ENCODE data around the gene CYLD.

CYLD gene

GRCh38 chr16:50774405-50774804, 32.5 kb downstream of the CYLD start:
- Histone ChIP-seq H3K27me3 (ENCODE audit: insufficient read depth, low read length, poor library complexity) (no peaks in the 10 kb centered on the region), H3K27ac (ENCODE audit: low read length) (no peak overlapping the region), H3K4me1 (ENCODE audit: insufficient read depth, low read length) (no peaks in the 10 kb centered on the region), H4K20me1 (ENCODE audit: insufficient read depth, low read length) (peaks cover 3% of the 10 kb centered on the region; the same call in 1 of the 2 replicates), H3K9me3 (ENCODE audit: insufficient read depth, low read length, severe bottlenecking) (no peaks in the 10 kb centered on the region), H3K36me3 (ENCODE audit: insufficient read depth, low read length) (peaks cover 7% of the 10 kb centered on the region; the same call in 1 of the 2 replicates), H2AFZ (ENCODE audit: low read depth, low read length) (no peak overlapping the region), H3K79me2 (ENCODE audit: insufficient read depth, low read length) (no peaks in the 10 kb centered on the region), H3K4me3 (ENCODE audit: low read depth in 1 of 2, low read length in 2 of 2) (no peak overlapping the region), H3K4me2 (ENCODE audit: insufficient read depth, low read length) (no peak overlapping the region), H3K9ac (ENCODE audit: low read depth, low read length) (no peak overlapping the region)
- TF ChIP-seq EZH2 (IDR thresholded peaks at IDR 0.05; ENCODE audit: borderline replicate concordance, low read depth, low read length, severe bottlenecking) (no peak), CTCF (IDR thresholded peaks at IDR 0.05; ENCODE audit: borderline replicate concordance, extremely low read depth, low read length, poor library complexity, severe bottlenecking) (no peak)
- ATAC-seq (ENCODE audit: insufficient read depth, low read depth), result no peak
- DNase-seq, result no peak

- H2AFZ ChIP-seq (ENCODE audit: low read depth, low read length), result no peak overlapping the region
- H3K4me1 ChIP-seq (ENCODE audit: insufficient read depth, low read length), result no peaks in the 10 kb centered on the region
- DNase-seq (no peak), ATAC-seq (ENCODE audit: insufficient read depth, low read depth) (no peak)
- peaks cover 12% of the 10 kb centered on the region for H3K36me3 ChIP-seq (ENCODE audit: insufficient read depth, low read length)
- no peaks in the 10 kb centered on the region for H3K79me2 ChIP-seq (ENCODE audit: insufficient read depth, low read length)
- H3K27me3 ChIP-seq (ENCODE audit: insufficient read depth, low read length, poor library complexity), result no peaks in the 10 kb centered on the region
- H4K20me1 ChIP-seq (ENCODE audit: insufficient read depth, low read length), result peaks cover 3% of the 10 kb centered on the region; the same call in 1 of the 2 replicates
- H3K27ac ChIP-seq (ENCODE audit: low read length), result no peak overlapping the region
- H3K9ac ChIP-seq (ENCODE audit: low read depth, low read length), result no peak overlapping the region
- TF ChIP-seq EZH2 (IDR thresholded peaks at IDR 0.05; ENCODE audit: borderline replicate concordance, low read depth, low read length, severe bottlenecking), result no peak
- TF ChIP-seq CTCF (IDR thresholded peaks at IDR 0.05; ENCODE audit: borderline replicate concordance, extremely low read depth, low read length, poor library complexity, severe bottlenecking), result no peak
- no peak overlapping the region for H3K4me3 ChIP-seq (ENCODE audit: low read depth in 1 of 2, low read length in 2 of 2)
- no peak overlapping the region for H3K4me2 ChIP-seq (ENCODE audit: insufficient read depth, low read length)
- H3K9me3 ChIP-seq (ENCODE audit: insufficient read depth, low read length, severe bottlenecking), result no peaks in the 10 kb centered on the region
These were observed 33.1 kb downstream of the CYLD start for GRCh38 chr16:50774960-50775359.

GRCh38 chr16:50776037-50776436, 34.2 kb downstream of the CYLD start:
- no peaks in the 10 kb centered on the region for H3K9me3 ChIP-seq (ENCODE audit: insufficient read depth, low read length, severe bottlenecking)
- H3K36me3 ChIP-seq (ENCODE audit: insufficient read depth, low read length), result peaks cover 21% of the 10 kb centered on the region
- no peak overlapping the region for H3K27ac ChIP-seq (ENCODE audit: low read length)
- no peaks in the 10 kb centered on the region for H3K27me3 ChIP-seq (ENCODE audit: insufficient read depth, low read length, poor library complexity)
- H3K4me3 ChIP-seq (ENCODE audit: low read depth in 1 of 2, low read length in 2 of 2), result no peak overlapping the region
- TF ChIP-seq EZH2 (IDR thresholded peaks at IDR 0.05; ENCODE audit: borderline replicate concordance, low read depth, low read length, severe bottlenecking) (no peak), CTCF (IDR thresholded peaks at IDR 0.05; ENCODE audit: borderline replicate concordance, extremely low read depth, low read length, poor library complexity, severe bottlenecking) (no peak)
- H3K9ac ChIP-seq (ENCODE audit: low read depth, low read length), result no peak overlapping the region
- H4K20me1 ChIP-seq (ENCODE audit: insufficient read depth, low read length), result peaks cover 3% of the 10 kb centered on the region; the same call in 1 of the 2 replicates
- no peaks in the 10 kb centered on the region for H3K4me1 ChIP-seq (ENCODE audit: insufficient read depth, low read length)
- no peak overlapping the region for H2AFZ ChIP-seq (ENCODE audit: low read depth, low read length)
- no peak for DNase-seq
- no peaks in the 10 kb centered on the region for H3K79me2 ChIP-seq (ENCODE audit: insufficient read depth, low read length)
- no peak for ATAC-seq (ENCODE audit: insufficient read depth, low read depth)
- no peak overlapping the region for H3K4me2 ChIP-seq (ENCODE audit: insufficient read depth, low read length)
